Osteoblast (primary cell): Measurements from ENCODE around the gene SPHKAP. TPM values are rescaled to one million over a fixed set of nuclear protein-coding genes. Genes with fewer than 3 reads are reported as not detected.

Experiments
- DNase-seq: peaks from one replicate; pipeline ENCODE4 v3.0.0; 2011; ENCODE audit warnings: low spot score, mixed read lengths; ENCODE audit not compliant: insufficient read length; ENCODE audit errors: missing footprints
- H2AFZ ChIP-seq: 2 replicates; pipeline ENCODE4 v1.6.0; 2011; ENCODE audit warnings: mild to moderate bottlenecking, low read length
- H3K27ac ChIP-seq: 2 replicates; pipeline ENCODE4 v1.5.1; 2011; ENCODE audit warnings: mild to moderate bottlenecking, low read depth, low read length, moderate library complexity
- H3K27me3 ChIP-seq: 2 replicates; pipeline ENCODE4 v1.6.0; 2012; ENCODE audit warnings: mild to moderate bottlenecking, control low read depth, inconsistent platforms, low read length, moderate library complexity; ENCODE audit not compliant: insufficient read depth
- H3K36me3 ChIP-seq: 2 replicates; pipeline ENCODE4 v1.5.1; 2011; ENCODE audit warnings: mild to moderate bottlenecking, low read length, control low read depth, moderate library complexity; ENCODE audit not compliant: insufficient read depth
- H3K4me1 ChIP-seq: 2 replicates; pipeline ENCODE4 v1.5.1; 2011; ENCODE audit warnings: mild to moderate bottlenecking, low read length, control low read depth, moderate library complexity; ENCODE audit not compliant: insufficient read depth
- H3K4me2 ChIP-seq: 2 replicates; pipeline ENCODE4 v1.6.0; 2011; ENCODE audit warnings: mild to moderate bottlenecking, low read length; ENCODE audit not compliant: insufficient read depth
- H3K4me3 ChIP-seq: fragments of 200-600 bp; sonication (generic); 3 replicates; pipeline ENCODE4 v1.5.1; 2012; ENCODE audit warnings: mild to moderate bottlenecking, low read length, inconsistent platforms; ENCODE audit not compliant: insufficient read depth
- H3K79me2 ChIP-seq: 2 replicates; pipeline ENCODE4 v1.6.0; 2012; ENCODE audit warnings: mild to moderate bottlenecking, low read length, control low read depth, inconsistent platforms; ENCODE audit not compliant: insufficient read depth
- H3K9me3 ChIP-seq: 2 replicates; pipeline ENCODE4 v1.5.1; 2011; ENCODE audit warnings: low read depth, low read length, control low read depth
- H4K20me1 ChIP-seq: 2 replicates; pipeline ENCODE4 v1.6.0; 2012; ENCODE audit warnings: mild to moderate bottlenecking, low read length, control low read depth; ENCODE audit not compliant: insufficient read depth
- CTCF ChIP-seq: IDR thresholded peaks from 2 replicates; pipeline ENCODE4 v1.5.1; 2011; ENCODE audit warnings: mild to moderate bottlenecking, low read depth, low read length, moderate library complexity; ENCODE audit errors: extremely low read depth
- total RNA-seq: library from RNA; depleted of rRNA; stranded (reverse); fragments of >200 nt; gene quantifications from 2 replicates; pipeline ENCODE4 v1.2.3, GENCODE V29; 2012

Gene SPHKAP
- total RNA-seq, 1 donor: not detected

GRCh38 chr2:228038967-228039366 is 142.5 kb downstream of the SPHKAP start:
- Histone ChIP-seq H3K4me3 (no peak overlapping the region), H3K4me1 (no peaks in the 10 kb centered on the region), H3K4me2 (no peak overlapping the region), H4K20me1 (no peaks in the 10 kb centered on the region), H3K79me2 (no peaks in the 10 kb centered on the region), H2AFZ (no peak overlapping the region), H3K36me3 (no peaks in the 10 kb centered on the region), H3K27me3 (no peaks in the 10 kb centered on the region), H3K9me3 (no peaks in the 10 kb centered on the region), H3K27ac (no peak overlapping the region)
- TF ChIP-seq CTCF: no peak
- DNase-seq: no peak

DNA sequence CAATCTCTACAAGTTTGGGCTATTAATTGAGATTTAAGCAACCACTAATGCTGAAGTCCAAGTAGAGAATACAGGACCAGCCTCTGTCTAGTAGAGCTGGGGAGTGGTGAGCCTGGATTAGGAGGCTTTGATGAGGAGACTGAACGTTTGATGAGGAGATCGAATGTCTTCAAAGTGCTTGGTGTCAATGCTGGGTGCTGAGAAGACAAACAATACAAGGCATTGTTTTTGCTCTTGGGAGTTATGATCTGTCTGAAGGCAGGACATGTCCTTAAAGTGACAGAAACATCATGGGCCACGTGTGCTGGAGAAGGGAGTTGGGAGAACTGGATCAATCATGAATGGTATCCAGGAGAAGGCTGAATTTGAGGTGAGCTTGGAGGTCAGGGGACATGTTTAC is 143.6 kb downstream of the SPHKAP start:
- Histone ChIP-seq H3K4me3 (no peak overlapping the region), H4K20me1 (no peaks in the 10 kb centered on the region), H2AFZ (no peak overlapping the region), H3K27me3 (no peaks in the 10 kb centered on the region), H3K36me3 (no peaks in the 10 kb centered on the region), H3K4me1 (no peaks in the 10 kb centered on the region), H3K27ac (no peak overlapping the region), H3K9me3 (no peaks in the 10 kb centered on the region), H3K79me2 (no peaks in the 10 kb centered on the region), H3K4me2 (no peak overlapping the region)
- no peak for DNase-seq
- no peak for TF ChIP-seq CTCF

GRCh38 chr2:228023619-228024018 is 157.9 kb downstream of the SPHKAP start:
- no peaks in the 10 kb centered on the region for H3K36me3 ChIP-seq
- no peaks in the 10 kb centered on the region for H3K27me3 ChIP-seq
- no peaks in the 10 kb centered on the region for H3K79me2 ChIP-seq
- no peak overlapping the region for H3K4me3 ChIP-seq
- no peak overlapping the region for H2AFZ ChIP-seq
- no peak overlapping the region for H3K4me2 ChIP-seq
- TF ChIP-seq CTCF: no peak
- no peak overlapping the region for H3K27ac ChIP-seq
- no peaks in the 10 kb centered on the region for H4K20me1 ChIP-seq
- no peaks in the 10 kb centered on the region for H3K4me1 ChIP-seq
- no peaks in the 10 kb centered on the region for H3K9me3 ChIP-seq
- no peak for DNase-seq

DNA sequence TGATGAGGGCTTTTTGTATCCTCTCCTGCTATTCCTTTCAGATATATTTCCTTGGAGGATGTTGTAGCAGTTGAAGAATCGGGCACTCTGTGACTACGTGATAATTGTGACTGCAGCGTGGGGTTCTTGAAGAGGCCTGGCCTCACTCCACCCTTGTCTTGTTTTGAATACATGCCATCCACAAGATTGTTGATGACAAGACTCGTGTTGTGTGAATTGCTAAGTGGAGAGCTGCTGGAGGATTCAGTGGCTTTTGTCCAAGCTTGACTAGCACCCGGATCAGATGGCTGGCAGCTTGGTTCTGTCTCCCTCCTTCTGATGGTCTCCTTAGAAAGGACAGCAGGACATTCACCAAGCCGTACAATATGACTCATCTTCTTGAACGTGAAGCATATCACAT is 163.2 kb downstream of the SPHKAP start:
- no peak for DNase-seq
- H2AFZ ChIP-seq: no peak overlapping the region
- H3K4me3 ChIP-seq: no peak overlapping the region
- no peaks in the 10 kb centered on the region for H4K20me1 ChIP-seq
- no peak overlapping the region for H3K27ac ChIP-seq
- no peaks in the 10 kb centered on the region for H3K27me3 ChIP-seq
- H3K79me2 ChIP-seq: no peaks in the 10 kb centered on the region
- no peak overlapping the region for H3K4me2 ChIP-seq
- H3K4me1 ChIP-seq: no peaks in the 10 kb centered on the region
- no peaks in the 10 kb centered on the region for H3K9me3 ChIP-seq
- no peak for TF ChIP-seq CTCF
- H3K36me3 ChIP-seq: no peaks in the 10 kb centered on the region
